Peyer's patch (tissue), 4 donors: ENCODE measurements around the gene MTCH2.

Source experiments
- POLR2A ChIP-seq, 2 donors: fragments of 450-650 bp; IDR thresholded peaks; one replicate each; pipeline ENCODE4 v1.5.1; 2017; ENCODE audit warnings: antibody characterized with exemption in 2 of 2, mild to moderate bottlenecking in 2 of 2, moderate library complexity in 2 of 2
- TF ChIP-seq, protein P1 (sequence below), 6 experiments: fragments of 450-650 bp in 4 of 6; fragments of 200-600 bp in 2 of 6; sonication (generic) in 1 of 6; IDR thresholded peaks; one replicate each; pipeline ENCODE4 v1.5.1; 2017 to 2019; ENCODE audit warnings: antibody characterized with exemption in 6 of 6, mild to moderate bottlenecking in 3 of 6, moderate library complexity in 1 of 6

DNA sequence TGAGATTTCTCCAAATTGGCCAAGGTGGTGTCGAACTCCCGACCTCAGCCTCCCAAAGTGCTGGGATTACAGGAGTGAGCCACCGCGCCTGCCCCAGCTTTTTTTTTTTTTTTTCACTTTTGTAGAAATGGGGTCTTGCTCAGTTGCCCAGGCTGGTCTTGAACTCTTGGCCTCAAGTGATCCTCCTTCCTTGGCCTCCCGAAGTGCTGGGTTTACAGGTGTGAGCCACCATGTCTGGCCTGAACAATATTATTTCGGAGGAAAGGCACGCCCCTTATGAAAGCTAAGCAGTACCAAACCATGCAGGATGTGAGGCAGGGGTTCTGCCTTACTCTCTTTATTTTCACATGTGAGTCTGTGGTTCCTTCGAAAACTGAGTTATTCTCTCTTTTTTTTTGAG, 16.1 kb downstream of the MTCH2 start:
- TF ChIP-seq, protein P1, sequence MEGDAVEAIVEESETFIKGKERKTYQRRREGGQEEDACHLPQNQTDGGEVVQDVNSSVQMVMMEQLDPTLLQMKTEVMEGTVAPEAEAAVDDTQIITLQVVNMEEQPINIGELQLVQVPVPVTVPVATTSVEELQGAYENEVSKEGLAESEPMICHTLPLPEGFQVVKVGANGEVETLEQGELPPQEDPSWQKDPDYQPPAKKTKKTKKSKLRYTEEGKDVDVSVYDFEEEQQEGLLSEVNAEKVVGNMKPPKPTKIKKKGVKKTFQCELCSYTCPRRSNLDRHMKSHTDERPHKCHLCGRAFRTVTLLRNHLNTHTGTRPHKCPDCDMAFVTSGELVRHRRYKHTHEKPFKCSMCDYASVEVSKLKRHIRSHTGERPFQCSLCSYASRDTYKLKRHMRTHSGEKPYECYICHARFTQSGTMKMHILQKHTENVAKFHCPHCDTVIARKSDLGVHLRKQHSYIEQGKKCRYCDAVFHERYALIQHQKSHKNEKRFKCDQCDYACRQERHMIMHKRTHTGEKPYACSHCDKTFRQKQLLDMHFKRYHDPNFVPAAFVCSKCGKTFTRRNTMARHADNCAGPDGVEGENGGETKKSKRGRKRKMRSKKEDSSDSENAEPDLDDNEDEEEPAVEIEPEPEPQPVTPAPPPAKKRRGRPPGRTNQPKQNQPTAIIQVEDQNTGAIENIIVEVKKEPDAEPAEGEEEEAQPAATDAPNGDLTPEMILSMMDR (IDR thresholded peaks at IDR 0.05): no peak
- no peak for TF ChIP-seq POLR2A (IDR thresholded peaks at IDR 0.05)
